NCI-H2029 treated with DMSO at 0.1 percent for 48 hours (cell line): Measurements from ENCODE around the gene ZNF407.

ENCODE experiments used
- DNase-seq: peaks from one replicate; lab custom pipeline; 2025; lab: John Stamatoyannopoulos, UW

Gene ZNF407

DNA sequence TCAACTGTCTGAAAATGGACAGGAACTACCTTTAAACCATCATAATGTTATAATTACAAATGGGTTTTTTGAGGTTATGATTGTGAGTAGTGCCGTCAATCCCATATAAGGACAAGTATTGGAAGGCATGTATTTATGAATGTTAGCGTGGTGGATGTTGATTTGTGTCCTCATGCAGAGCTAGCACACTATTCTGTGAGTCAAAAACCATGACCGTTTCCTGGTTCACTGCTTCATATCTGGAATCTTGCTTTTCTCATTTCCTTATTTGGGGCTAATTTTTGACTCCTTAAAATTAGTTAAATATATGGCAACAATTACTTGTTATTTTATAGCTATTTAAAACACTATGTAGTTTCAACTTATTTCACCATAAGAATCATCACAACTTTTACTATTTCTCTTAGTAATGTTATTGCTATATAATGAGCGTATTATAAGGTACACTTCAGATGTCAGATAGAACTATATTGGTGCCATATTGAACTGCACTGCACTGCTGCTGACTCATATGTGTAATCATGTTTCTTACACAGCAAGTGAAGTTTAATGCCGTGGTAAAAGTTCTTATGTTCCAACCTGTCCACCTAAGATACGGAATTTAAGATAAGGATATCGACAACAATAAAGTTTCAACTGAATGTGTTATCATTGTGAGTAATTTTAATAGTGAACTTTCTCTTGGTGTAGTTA, 418.5 kb downstream of the ZNF407 start:
- DNase-seq, result no peak

DNA sequence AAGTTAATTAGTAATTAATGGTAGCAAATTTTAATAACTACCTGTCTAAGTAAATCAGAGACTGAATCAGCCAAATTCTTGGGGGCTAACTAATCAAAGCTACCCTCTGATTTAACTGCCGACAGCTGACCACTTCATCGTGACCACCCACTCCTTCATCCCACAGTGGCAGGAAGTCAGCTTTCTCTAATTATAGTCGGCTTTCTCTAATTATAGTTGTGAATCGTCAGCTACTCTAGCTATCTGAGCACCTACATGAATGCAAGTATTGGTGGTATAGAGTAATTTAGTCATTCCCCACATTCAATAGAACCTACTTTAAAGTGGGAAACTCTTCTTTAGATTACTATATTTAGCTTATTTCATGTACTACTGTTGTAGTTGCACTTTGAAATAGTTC, 425.8 kb downstream of the ZNF407 start:
- no peak for DNase-seq

DNA sequence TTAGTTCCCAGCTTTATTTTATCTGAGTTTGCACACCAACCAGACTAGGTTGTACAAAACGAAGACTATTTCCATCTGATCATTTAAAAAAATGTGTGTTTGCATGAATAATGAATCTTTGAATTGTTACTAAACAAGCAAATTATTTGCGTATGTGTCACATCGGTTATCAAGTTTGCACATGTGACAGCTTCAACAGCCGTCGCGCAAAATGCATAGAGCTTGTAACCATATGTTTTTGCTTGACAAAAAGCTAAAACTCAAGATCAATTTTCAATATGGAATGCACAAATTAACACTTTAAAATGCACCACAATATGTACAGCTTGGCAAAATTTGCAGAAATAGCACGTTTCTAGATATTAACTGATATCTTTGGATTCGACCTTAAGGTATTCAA, 427.2 kb downstream of the ZNF407 start:
- DNase-seq, result no peak

DNA sequence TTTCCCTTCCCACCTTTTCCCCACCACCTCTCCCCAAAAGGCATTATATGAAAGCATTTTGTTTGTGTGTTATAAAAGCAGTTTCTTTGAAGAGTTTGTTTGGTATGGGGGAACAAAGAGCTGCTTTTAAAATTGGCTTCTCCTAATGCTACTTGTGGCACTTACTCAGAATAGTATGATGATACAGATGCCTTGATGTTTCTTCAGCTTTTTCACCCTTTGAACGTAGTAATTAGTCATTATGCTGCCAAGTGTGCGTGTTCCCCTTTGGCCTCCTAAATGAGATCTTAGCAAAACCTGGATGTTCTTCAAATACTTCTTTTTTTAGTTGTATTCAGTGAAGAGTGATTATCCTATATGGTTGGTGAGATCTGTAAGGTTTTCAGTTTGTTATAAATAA, 427.9 kb downstream of the ZNF407 start:
- DNase-seq, result no peak

DNA sequence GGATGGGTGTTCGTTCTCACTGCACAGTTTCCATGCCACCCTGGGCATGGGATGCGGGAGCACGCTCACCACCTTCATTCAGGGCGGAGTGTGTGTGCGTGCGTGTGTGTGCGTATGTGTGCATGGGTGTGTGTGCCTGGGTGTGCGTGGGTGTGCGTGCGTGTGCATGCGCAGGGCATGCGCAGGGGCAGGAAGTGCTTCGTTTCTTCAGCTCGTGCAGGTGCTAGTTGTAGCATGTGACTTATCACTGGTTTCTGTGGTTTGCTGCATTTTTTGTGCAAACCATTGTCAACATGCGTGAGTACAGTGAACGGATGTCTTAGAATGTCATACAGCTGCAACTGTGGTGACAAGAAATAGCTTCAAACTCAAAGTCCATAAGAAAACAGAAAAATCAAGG, 431.8 kb downstream of the ZNF407 start:
- DNase-seq, result no peak

DNA sequence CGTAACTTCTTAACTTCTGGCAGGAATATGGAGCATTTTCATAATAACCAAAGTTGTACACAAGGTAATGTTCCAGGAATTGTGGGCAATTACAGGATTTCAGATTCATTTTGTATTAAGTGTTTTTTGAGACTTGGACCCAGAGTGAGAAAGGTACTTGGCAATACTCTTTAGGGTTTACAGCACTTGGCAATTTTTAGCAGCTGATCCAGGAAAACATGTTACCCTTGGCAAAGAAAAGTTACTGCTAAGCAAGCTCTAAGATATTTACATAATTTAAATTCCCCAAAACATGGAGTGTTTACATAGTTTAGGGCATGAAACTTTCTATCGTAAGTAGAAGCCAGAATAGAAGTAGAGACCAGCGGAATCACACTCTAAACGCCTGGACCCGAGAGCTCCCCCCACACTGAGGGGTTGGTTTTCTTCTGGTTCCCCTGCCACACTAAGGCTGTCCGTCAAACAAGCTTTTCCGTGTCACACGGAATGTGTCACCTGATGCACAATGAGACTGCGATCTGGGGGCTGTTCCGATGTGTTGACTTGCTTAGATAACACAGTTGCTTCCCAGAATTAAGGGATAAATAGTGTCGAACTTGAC, 434.1 kb downstream of the ZNF407 start:
- DNase-seq, result no peak

DNA sequence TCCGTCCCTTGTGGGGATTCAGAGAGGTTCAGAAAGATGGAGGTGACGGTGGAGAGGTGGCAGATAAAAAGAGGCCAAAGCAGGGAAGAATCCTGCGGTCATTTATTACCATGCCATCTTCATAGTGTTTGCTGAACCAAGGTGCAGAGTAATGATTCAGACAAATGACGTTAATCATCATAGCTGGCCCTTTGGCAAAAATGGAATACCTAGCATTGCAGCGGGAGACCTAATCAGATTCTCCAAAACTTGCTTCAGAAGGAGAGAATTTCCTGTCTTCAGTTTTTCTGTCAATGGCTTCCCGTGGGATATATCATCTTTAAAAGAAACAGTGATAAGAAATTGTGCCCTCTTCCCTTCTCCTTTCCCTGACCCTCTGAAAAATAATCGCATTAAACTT, 435.8 kb downstream of the ZNF407 start:
- no peak for DNase-seq

DNA sequence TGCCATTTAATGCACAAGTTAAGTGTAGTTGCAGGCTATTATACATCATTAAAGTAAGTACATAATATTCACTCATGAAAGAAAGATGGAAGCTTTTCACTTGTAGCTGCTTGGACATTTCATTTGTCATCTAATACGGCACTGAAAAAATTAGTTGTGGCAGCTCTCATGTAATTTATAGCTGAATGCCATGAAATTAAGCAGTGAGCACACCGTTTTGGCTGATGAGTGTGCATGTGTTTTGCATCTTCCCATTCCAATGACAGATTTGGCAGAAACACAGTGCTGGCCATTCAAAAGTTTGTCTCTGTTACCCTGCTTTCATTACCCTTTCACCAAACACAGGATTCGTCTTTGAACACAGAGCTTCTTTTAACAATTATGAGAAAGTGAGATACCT, 437.3 kb downstream of the ZNF407 start:
- no peak for DNase-seq

DNA sequence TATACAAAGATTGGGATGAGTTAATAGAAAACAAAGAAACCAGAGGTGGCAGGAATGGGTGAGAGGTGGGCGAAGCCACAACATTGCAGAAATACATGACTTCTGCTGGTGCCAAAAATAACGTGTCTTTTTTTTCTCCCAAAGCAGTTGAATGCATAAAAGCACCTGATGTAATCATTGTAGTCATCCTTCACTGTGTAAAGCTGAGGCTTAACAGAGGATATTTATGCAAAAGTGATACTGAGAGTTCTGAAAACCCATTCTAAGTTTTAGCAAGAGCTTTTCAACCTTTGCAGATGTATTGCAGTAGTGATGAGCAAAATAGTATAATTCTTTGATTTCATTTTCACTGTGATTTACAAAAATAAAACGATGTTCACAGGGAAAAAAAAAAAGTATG, 438.3 kb downstream of the ZNF407 start:
- no peak for DNase-seq

DNA sequence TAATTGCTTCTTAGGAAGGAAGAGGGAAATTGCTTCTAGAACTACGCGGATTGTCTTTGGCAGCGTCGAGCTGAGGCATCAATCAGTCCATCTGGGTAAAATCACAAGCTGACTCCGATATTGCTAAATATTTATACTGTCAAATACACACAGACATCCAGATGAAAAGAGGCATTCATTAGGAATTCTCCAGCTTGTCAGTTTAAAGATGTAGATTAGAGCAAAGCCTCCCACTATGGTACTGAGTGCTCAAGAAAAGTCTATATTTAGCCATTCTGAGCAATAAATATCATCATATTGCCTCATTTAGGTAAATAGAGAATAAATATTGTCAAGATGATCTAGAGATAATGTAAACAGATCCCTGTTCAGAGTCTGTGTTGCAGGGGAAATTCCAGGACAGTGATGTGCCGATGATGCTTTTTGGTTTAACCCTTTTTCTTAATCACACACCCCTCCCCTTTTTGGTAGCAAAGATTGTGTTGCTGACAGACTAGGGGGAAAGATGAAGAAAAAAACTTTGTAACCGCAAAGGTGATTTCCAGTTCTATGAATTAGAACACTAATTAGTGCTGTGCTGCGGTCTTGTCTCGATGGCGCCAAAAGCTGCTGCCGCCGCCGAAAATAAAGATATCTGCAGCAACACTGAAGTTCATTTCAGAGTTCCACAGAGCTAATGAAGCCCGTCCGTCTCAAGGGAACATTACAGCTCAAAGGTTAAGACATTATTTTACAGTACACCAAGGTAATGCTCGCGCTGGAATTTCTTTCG, 439.4 kb downstream of the ZNF407 start:
- DNase-seq, result no peak

DNA sequence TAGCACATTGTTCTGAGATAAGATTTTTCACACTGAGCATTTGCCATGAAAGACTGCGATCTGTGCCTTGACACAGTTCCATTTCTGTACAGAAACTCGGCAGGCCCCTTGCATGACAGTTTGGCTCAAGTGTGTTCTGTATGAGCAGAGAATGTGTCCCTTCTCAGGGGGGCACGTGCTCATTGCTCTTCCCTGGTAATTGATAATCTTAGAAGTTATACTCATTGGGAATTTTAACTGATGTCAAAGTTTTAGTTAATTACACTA, 440.0 kb downstream of the ZNF407 start:
- DNase-seq, result no peak

DNA sequence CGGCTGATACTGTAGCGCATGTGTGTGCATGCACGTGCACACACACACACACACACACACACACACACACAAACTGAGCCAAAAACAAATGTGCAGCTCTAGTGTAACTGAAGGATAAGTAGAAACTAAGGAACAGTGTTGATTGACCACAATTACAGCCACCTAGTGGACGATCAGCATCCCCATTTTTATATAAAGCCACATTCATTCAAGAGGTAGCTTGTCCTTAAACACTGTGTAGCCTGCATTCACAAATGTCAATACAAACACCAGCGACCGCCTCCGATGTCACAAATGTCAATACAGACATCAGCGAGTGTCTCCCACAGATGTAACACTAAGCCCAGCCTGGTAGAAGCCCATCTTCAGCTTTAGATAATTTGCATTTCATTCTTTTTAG, 443.9 kb downstream of the ZNF407 start:
- no peak for DNase-seq

DNA sequence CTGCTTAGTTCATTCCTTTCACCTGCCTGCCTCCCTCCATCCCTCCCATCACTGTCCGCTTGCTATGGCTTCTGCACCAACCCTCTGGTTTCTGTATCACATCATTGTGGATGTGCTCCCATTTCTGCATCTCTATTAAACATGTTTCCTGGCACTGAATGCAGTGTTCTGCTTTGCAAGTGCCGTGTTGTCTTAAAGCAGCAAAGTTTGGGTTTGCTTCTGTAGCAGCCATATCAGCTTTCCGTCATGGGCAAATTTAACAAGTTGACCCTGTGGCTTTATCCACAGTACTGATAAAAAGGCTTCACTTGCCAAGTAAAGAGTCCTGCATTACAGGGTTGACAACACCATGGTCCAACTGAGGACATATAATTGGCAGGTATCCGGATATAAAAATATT, 445.8 kb downstream of the ZNF407 start:
- DNase-seq, result no peak

DNA sequence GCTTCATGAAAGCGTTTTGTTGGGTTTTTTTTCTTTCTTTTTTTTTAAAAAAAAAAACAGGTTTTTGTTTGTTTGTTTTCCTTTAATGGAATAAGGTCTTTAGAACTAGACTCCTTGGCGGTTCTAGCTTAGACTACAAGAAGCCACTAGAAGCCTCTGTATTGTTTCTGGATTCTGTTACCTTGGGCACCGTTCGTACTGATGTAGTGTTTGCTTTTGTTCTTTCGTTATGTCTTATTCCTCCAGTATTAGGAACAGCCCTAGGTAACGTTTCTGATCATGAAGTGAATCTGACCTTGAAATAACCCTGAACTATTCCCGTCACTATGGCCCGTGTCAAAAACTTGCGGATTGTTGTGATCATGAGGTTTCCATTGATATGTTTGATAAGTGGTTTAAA, 446.6 kb downstream of the ZNF407 start:
- DNase-seq, result no peak

DNA sequence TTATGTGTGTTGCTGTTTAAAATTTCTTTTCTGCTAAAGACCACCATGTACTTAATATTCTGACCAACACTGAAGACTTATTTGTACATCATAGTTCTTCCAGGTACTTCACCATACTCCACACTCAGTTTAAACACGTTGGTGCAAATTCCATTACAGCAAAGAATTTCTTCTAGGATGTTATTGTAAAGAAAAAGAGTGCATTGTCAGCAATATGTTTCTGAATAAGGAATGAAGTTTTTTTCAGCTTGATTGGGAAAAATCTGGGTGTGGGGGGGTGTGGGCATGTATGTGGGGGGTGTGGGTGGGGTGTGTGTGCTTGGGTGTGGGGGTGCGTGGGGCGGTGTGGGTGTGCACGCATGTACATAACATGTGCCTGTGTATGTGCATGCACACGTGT, 447.1 kb downstream of the ZNF407 start:
- no peak for DNase-seq

DNA sequence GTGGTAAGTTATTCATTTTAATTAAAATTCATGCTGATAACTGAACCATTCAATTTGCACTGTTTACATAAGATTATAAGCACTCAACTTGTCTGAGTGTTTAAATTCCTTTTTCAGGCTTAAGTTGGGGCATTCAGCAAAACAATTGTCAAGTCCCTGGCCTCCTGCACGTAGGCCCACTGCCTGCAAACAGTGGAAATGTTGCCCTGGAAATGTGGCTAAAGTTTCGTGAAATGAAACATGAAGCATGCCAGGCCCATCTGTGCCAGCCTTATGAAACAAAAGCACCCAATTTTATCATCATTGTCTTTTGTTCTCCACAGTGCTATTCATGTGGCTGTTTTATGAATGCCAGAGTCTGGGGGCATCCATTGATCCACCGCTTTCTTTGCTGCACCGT, 447.6 kb downstream of the ZNF407 start:
- no peak for DNase-seq

DNA sequence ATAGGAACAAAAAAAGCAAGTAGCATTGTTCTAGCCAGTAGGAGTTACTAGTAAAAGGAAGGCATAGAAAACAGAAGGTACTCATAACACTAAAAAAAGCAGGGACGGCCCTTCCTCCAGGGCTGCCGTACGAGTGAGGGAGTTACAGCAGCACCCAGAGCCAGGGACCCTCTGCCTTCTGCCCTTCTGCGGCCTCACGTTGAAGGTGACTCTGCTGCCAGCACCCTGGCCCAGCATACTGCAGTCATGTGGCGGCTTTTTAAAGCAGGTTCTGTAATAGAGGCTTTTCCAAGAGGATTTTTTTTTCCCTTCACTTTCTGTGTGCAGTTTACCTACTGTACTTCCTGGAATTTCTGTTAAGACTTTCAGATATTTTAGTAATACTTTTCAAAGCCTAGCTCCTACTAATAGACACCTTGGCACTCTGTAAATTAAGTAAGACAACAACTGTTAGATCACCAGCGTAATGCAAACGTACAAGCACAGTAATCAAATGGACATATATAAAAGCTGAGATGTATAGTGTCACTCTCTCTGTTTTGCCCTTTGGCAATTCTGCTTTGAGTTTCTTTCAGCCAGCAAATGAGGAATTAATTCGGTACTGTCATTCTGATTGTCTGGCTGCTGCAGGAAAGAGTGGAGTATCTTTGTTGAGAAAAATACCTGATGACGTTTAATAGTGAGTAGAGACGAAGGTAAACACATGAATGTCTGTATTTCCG, 449.7 kb downstream of the ZNF407 start:
- no peak for DNase-seq

DNA sequence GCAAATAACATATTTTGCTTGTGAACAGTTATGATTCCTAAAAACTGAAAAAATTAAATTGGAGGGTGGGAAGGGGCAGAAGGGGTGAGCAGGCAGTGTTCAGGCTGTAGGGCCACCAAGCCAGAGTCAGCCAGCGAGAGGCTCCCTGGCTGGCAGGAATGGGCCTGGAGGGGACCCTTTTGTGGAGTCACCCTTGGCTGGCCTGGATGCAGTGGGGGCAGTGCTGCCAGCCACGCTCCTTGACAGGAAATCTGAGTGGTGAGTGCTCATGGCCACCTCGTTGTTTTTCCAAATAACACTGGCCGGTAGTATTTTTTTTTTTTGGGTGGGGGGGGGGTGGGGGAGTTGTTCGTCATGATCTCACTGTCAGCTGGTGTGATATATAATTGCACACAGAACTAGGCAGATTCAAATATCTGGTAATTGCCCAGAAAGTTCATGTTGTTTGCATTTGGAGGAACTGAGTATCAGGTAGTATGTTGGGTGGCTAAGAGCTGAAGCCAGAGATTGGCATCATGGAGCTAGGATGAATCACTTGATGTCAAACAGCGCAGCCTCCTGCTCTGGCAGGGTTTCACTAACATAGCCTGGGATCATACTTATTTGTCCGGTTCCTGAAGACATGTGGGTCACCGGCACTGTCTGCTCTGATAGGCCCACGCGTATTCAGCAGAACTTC, 451.2 kb downstream of the ZNF407 start:
- DNase-seq, result no peak

DNA sequence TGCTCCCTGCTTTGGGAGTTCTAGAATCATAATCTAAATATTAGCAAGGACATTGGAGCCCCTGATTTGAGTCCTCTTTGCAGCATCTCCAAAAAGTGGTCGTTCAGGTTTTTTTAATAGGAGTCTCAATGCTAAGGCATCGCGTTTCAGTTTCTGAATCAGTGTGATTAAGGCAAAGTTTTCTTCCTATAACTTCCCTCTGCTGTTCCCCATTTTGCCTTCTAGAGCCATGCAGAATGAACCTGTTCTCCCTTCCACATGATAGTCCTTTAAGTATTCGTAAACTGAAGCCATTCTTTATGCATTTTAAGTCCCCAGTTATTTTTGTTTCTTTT, 451.8 kb downstream of the ZNF407 start:
- DNase-seq, result no peak

DNA sequence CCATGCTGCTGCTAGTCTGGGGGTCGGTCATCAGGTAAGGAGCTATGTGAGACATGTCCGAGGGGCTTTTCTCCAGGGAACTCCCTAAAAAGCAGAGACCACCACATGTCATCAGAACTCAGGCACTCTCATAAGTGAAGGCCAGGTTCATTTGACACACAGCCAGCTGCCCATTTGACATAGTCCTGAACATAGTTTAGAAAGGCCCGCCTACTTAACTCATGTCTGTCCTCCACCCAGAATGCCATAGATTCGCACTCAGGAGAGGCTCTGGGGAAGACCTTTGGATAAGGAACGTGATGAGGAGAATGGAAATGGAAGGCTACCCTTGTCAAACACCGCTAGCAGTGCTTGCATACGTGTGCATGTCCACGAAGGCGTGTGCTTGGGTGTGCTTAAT, 454.1 kb downstream of the ZNF407 start:
- DNase-seq, result no peak

DNA sequence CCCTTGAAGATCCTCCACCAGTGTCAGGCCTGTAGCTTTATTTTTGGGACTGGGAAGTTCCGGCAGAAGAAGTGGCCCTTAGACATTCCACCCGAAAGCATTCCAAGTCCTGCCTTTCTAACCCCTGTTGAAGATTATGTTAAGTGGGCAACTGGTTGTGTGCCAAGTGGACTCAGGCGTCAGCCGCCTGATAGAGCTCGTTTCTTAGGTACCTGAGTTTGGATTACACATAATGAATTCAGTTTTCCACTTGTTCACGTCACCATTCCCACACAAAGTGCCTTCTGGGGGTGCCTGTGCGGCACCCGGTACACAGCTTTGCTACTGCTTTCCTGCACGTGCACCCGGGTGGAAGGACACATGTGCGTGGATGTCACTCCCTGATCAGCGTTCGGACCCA, 454.8 kb downstream of the ZNF407 start:
- DNase-seq, result no peak

DNA sequence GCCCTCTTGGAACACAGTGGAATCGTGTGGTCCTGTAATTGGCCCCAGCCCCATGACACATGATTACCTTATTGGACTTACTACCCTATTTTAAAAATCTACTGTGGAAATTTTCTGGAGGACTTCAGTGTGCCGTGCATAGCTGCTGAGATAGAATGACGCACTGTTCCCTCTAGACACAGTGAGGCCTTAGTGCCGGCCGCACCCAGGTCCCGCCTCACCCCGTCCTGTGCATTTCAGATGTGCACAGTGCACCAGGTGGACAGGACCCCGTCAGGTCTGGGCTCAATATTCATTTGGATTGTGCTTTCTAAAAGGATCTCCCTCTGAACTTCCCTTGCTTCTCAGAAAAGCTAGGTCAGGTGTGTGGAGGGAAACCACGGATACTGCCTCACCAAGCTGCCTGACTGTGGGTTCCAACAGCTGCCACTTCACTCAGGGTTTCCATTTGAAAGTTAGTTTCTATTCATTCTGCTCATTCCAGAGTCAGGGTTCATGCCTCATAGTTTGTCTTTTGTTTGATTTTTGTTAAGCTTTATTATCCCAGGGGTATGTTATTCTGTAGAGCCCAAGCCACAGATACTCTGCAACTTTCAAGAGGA, 455.5 kb downstream of the ZNF407 start:
- DNase-seq, result no peak
